ENCODE measurements around the gene SSC5D. TPM values are rescaled to one million over a fixed set of nuclear protein-coding genes. Genes with fewer than 3 reads are reported as not detected.

SSC5D gene
- polyA plus RNA-seq, 1 of the 3 experiments (the other 2 are of a cell fraction), result 4.9 TPM

DNA sequence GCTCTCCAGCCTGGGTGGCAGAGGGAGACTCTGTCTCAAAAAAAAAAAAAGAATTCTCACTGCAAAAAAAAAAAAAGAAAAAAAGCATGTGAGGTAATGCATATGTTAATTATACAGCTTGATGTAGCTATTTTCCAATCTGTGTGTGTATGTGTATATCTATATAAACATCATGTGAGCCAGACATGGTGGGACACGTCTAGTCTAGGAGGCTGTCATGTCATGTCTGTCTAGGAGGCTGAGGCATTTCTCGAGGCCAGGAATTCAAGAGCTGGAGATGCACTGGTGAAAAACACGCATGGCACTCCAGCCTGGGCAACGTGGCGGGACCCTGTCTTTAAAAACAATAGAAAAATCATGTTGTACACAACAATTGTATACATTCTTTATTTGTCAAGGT is 64.0 kb downstream of the SSC5D start:
- Histone ChIP-seq H3K4me2 (no peak overlapping the region), H3K9me2 (no peaks in the 10 kb centered on the region), H3K4me3 (ENCODE audit: low read depth in 2 of 2, low read length in 1 of 2) (no peak overlapping the region), H3F3A (replicated peaks; ENCODE audit: insufficient read depth) (peaks cover 15% of the 10 kb centered on the region), H3K79me2 (ENCODE audit: insufficient read depth) (no peaks in the 10 kb centered on the region), H3K36me3 (replicated peaks in 1 of 2; ENCODE audit: control insufficient read depth in 1 of 2, insufficient read depth in 2 of 2, low read length in 1 of 2) (no peaks in the 10 kb centered on the region), H3K9ac (no peak overlapping the region), H2AFZ (ENCODE audit: low read depth) (no peak overlapping the region), H3K4me1 (ENCODE audit: control insufficient read depth in 1 of 2, insufficient read depth in 2 of 2, low read depth in 1 of 2, low read length in 1 of 2) (peaks cover 0 to 21% of the 10 kb centered on the region in 2 experiments; a peak in 3 of 4 replicates), H4K20me1 (ENCODE audit: insufficient read depth) (no peaks in the 10 kb centered on the region), H3K27me3 (ENCODE audit: insufficient read depth) (no peaks in the 10 kb centered on the region), H3K9me3 (no peaks in the 10 kb centered on the region), H3K27ac (ENCODE audit: low read depth in 2 of 2, low read length in 1 of 2) (no peak overlapping the region)
- TF ChIP-seq RAD21 (IDR thresholded peaks at IDR 0.05; ENCODE audit: low read length) (no peak), CTCF (IDR thresholded peaks at IDR 0.05) (no peak), TCF12 (IDR thresholded peaks at IDR 0.05) (no peak), RFX5 (IDR thresholded peaks at IDR 0.05; ENCODE audit: low read length) (no peak), FOXM1 (IDR thresholded peaks at IDR 0.05; ENCODE audit: low read depth) (no peak), RXRA (IDR thresholded peaks at IDR 0.05; ENCODE audit: borderline replicate concordance, low read depth) (no peak)
- POLR2A ChIA-PET, result no interaction called here
- CTCF ChIA-PET, result no interaction called here
- WGBS (ENCODE audit: low lambda C conversion rate), result 90% methylated on average over 5 of the region's 5 CpGs
- DNase-seq, result no peak

DNA sequence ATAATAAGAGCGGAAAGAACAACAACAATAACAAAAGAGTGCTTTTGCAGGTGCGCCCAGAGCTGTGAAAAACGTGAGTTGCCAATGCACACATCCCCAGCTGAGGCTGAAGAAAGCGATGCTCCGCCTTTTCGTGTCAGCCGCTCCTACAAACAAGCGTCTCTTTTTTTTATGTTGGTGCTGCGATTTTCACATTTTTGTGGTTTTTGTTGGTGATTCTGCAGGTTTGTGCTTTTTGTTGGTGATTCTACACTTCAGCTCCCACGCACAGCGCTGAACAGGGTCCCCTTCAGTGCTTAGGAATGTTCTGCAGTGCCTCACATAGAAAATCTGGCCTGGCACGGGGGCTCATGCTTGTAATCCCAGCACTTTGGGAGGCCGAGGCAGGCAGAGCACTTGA is 64.4 kb downstream of the SSC5D start:
- Histone ChIP-seq H3K4me2 (no peak overlapping the region), H3K9ac (no peak overlapping the region), H3K4me1 (ENCODE audit: control insufficient read depth in 1 of 2, insufficient read depth in 2 of 2, low read depth in 1 of 2, low read length in 1 of 2) (peaks cover 0 to 17% of the 10 kb centered on the region in 2 experiments; a peak in 3 of 4 replicates), H3K4me3 (ENCODE audit: low read depth in 2 of 2, low read length in 1 of 2) (no peak overlapping the region), H3K27ac (ENCODE audit: low read depth in 2 of 2, low read length in 1 of 2) (no peak overlapping the region), H4K20me1 (ENCODE audit: insufficient read depth) (no peaks in the 10 kb centered on the region), H3K9me2 (no peaks in the 10 kb centered on the region), H3K9me3 (no peaks in the 10 kb centered on the region), H3F3A (replicated peaks; ENCODE audit: insufficient read depth) (peaks cover 15% of the 10 kb centered on the region), H3K79me2 (ENCODE audit: insufficient read depth) (no peaks in the 10 kb centered on the region), H3K27me3 (ENCODE audit: insufficient read depth) (no peaks in the 10 kb centered on the region), H2AFZ (ENCODE audit: low read depth) (no peak overlapping the region), H3K36me3 (replicated peaks in 1 of 2; ENCODE audit: control insufficient read depth in 1 of 2, insufficient read depth in 2 of 2, low read length in 1 of 2) (no peaks in the 10 kb centered on the region)
- POLR2A ChIA-PET, result no interaction called here
- CTCF ChIA-PET, result no interaction called here
- WGBS (ENCODE audit: low lambda C conversion rate), result 84% methylated on average over 13 of the region's 13 CpGs
- TF ChIP-seq EZH2phosphoT487 (IDR thresholded peaks at IDR 0.05; ENCODE audit: borderline replicate concordance, low read depth) (no peak), NRF1 (IDR thresholded peaks at IDR 0.05; ENCODE audit: low read depth, low read length) (no peak), RFX5 (IDR thresholded peaks at IDR 0.05; ENCODE audit: low read length) (no peak), RCOR1 (IDR thresholded peaks at IDR 0.05; ENCODE audit: low read length) (no peak), FOXM1 (IDR thresholded peaks at IDR 0.05; ENCODE audit: low read depth) (no peak), MEF2A (IDR thresholded peaks at IDR 0.05; ENCODE audit: borderline replicate concordance, low read depth) (no peak), YY1 (IDR thresholded peaks at IDR 0.05; ENCODE audit: low read depth) (no peak), IRF3 (IDR thresholded peaks at IDR 0.05; ENCODE audit: low read depth, low read length) (no peak), RXRA (IDR thresholded peaks at IDR 0.05; ENCODE audit: borderline replicate concordance, low read depth) (no peak), GABPA (IDR thresholded peaks at IDR 0.05; ENCODE audit: low read depth) (no peak), JUND (IDR thresholded peaks at IDR 0.05) (no peak), CHD2 (IDR thresholded peaks at IDR 0.05; ENCODE audit: low read length, partially characterized antibody) (no peak)
- TF ChIP-seq, protein P1, sequence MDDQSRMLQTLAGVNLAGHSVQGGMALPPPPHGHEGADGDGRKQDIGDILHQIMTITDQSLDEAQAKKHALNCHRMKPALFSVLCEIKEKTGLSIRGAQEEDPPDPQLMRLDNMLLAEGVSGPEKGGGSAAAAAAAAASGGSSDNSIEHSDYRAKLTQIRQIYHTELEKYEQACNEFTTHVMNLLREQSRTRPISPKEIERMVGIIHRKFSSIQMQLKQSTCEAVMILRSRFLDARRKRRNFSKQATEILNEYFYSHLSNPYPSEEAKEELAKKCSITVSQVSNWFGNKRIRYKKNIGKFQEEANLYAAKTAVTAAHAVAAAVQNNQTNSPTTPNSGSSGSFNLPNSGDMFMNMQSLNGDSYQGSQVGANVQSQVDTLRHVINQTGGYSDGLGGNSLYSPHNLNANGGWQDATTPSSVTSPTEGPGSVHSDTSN (IDR thresholded peaks at IDR 0.05), result no peak
- TF ChIP-seq, protein P2, sequence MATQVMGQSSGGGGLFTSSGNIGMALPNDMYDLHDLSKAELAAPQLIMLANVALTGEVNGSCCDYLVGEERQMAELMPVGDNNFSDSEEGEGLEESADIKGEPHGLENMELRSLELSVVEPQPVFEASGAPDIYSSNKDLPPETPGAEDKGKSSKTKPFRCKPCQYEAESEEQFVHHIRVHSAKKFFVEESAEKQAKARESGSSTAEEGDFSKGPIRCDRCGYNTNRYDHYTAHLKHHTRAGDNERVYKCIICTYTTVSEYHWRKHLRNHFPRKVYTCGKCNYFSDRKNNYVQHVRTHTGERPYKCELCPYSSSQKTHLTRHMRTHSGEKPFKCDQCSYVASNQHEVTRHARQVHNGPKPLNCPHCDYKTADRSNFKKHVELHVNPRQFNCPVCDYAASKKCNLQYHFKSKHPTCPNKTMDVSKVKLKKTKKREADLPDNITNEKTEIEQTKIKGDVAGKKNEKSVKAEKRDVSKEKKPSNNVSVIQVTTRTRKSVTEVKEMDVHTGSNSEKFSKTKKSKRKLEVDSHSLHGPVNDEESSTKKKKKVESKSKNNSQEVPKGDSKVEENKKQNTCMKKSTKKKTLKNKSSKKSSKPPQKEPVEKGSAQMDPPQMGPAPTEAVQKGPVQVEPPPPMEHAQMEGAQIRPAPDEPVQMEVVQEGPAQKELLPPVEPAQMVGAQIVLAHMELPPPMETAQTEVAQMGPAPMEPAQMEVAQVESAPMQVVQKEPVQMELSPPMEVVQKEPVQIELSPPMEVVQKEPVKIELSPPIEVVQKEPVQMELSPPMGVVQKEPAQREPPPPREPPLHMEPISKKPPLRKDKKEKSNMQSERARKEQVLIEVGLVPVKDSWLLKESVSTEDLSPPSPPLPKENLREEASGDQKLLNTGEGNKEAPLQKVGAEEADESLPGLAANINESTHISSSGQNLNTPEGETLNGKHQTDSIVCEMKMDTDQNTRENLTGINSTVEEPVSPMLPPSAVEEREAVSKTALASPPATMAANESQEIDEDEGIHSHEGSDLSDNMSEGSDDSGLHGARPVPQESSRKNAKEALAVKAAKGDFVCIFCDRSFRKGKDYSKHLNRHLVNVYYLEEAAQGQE (IDR thresholded peaks at IDR 0.05; ENCODE audit: low read depth, low read length), result no peak
- DNase-seq, result no peak
